CD14-positive monocyte (primary cell): ENCODE results near the gene IL26. TPM values are rescaled to one million over a fixed set of nuclear protein-coding genes. Genes with fewer than 3 reads are reported as not detected.

Experiments
- DNase-seq, 3 donors: peaks; one replicate each; pipeline ENCODE4 v3.0.0-alpha.2; 2011 to 2022
- H2AFZ ChIP-seq: 2 replicates; pipeline ENCODE4 v1.6.0; 2012; ENCODE audit warnings: mild to moderate bottlenecking, low read depth, low read length, inconsistent platforms; ENCODE audit not compliant: insufficient read depth, poor library complexity, severe bottlenecking
- H3K27ac ChIP-seq, 2 donors: 1 replicate in 1 of 2; 2 replicates in 1 of 2; pipeline ENCODE4 v1.5.1; 2012 to 2013; ENCODE audit warnings: low read length in 2 of 2, control low read depth in 1 of 2, inconsistent platforms in 1 of 2, low read depth in 1 of 2, mild to moderate bottlenecking in 1 of 2
- H3K27me3 ChIP-seq, 2 donors: one replicate each; pipeline versions ENCODE4 v1.6.0 to v1.6.1; 2011 to 2013; ENCODE audit warnings: low read length in 2 of 2; ENCODE audit not compliant: control insufficient read depth in 2 of 2, insufficient read depth in 2 of 2
- H3K36me3 ChIP-seq, 2 donors: replicated peaks in 1 of 2; 1 replicate in 1 of 2; 2 replicates in 1 of 2; pipeline versions ENCODE4 v1.5.1 to v1.6.1; 2012 to 2013; ENCODE audit warnings: low read length in 2 of 2, control low read depth in 1 of 2, inconsistent platforms in 1 of 2, mild to moderate bottlenecking in 1 of 2; ENCODE audit not compliant: insufficient read depth in 2 of 2, control insufficient read depth in 1 of 2
- H3K4me1 ChIP-seq, 2 donors: 1 replicate in 1 of 2; 2 replicates in 1 of 2; pipeline versions ENCODE4 v1.5.1 to v1.6.1; 2012 to 2013; ENCODE audit warnings: low read length in 2 of 2, control low read depth in 1 of 2, inconsistent platforms in 1 of 2, mild to moderate bottlenecking in 1 of 2, moderate library complexity in 1 of 2; ENCODE audit not compliant: insufficient read depth in 2 of 2, control insufficient read depth in 1 of 2
- H3K4me2 ChIP-seq: replicated peaks from 2 replicates; pipeline ENCODE3; 2012; ENCODE audit warnings: low read length, moderate library complexity, mild to moderate bottlenecking; ENCODE audit not compliant: poor library complexity, severe bottlenecking; ENCODE audit errors: extremely low read depth
- H3K4me3 ChIP-seq, 3 experiments: fragments of 200-600 bp in 1 of 3; sonication (generic) in 1 of 3; replicated peaks in 1 of 3; 1 replicate in 2 of 3; 2 replicates in 1 of 3; pipeline ENCODE4 v1.5.1; 2011 to 2013; ENCODE audit warnings: low read length in 3 of 3, mild to moderate bottlenecking in 3 of 3, control low read depth in 2 of 3, low read depth in 2 of 3, inconsistent platforms in 1 of 3, moderate library complexity in 1 of 3
- H3K79me2 ChIP-seq: 2 replicates; pipeline ENCODE4 v1.6.0; 2012; ENCODE audit warnings: mild to moderate bottlenecking, control low read depth, inconsistent platforms, low read length, moderate library complexity; ENCODE audit not compliant: insufficient read depth
- H3K9ac ChIP-seq: 2 replicates; pipeline ENCODE4 v1.6.0; 2017; ENCODE audit warnings: low read length, mild to moderate bottlenecking; ENCODE audit not compliant: insufficient read depth, poor library complexity, severe bottlenecking
- H3K9me3 ChIP-seq, 2 donors: replicated peaks in 1 of 2; 1 replicate in 1 of 2; 2 replicates in 1 of 2; pipeline versions ENCODE4 v1.5.1 to v1.6.1; 2012 to 2013; ENCODE audit warnings: low read length in 2 of 2, control low read depth in 1 of 2; ENCODE audit not compliant: control insufficient read depth in 1 of 2, insufficient read depth in 1 of 2
- H4K20me1 ChIP-seq: 2 replicates; pipeline ENCODE4 v1.6.0; 2012; ENCODE audit warnings: mild to moderate bottlenecking, low read length, control low read depth, moderate library complexity; ENCODE audit not compliant: insufficient read depth
- H3K27ac Mint-ChIP-seq, 7 donors: one replicate each; pipeline ENCODE4 v1.8.0; 2020; ENCODE audit warnings: mild to moderate bottlenecking in 7 of 7, mixed read lengths in 7 of 7, moderate library complexity in 6 of 7, inconsistent platforms in 2 of 7
- H3K27me3 Mint-ChIP-seq, 3 donors: one replicate each; pipeline ENCODE4 v1.8.0; 2021 to 2022; ENCODE audit warnings: low read depth in 3 of 3, mild to moderate bottlenecking in 3 of 3, mixed read lengths in 3 of 3, moderate library complexity in 3 of 3, inconsistent platforms in 1 of 3
- H3K36me3 Mint-ChIP-seq, 2 donors: one replicate each; pipeline ENCODE4 v1.8.0; 2020; ENCODE audit warnings: mixed read lengths in 2 of 2, inconsistent platforms in 1 of 2, mild to moderate bottlenecking in 1 of 2
- H3K4me1 Mint-ChIP-seq: one replicate; pipeline ENCODE4 v1.8.0; 2020; ENCODE audit warnings: mild to moderate bottlenecking, mixed read lengths
- H3K4me3 Mint-ChIP-seq, 2 donors: one replicate each; pipeline ENCODE4 v1.8.0; 2020; ENCODE audit warnings: mild to moderate bottlenecking in 2 of 2, mixed read lengths in 2 of 2, moderate library complexity in 1 of 2
- H3K9me3 Mint-ChIP-seq, 7 donors: one replicate each; pipeline ENCODE4 v1.8.0; 2020 to 2022; ENCODE audit warnings: mixed read lengths in 7 of 7, mild to moderate bottlenecking in 6 of 7, moderate library complexity in 6 of 7, inconsistent platforms in 2 of 7
- CTCF ChIP-seq: fragments of 200-600 bp; IDR thresholded peaks from one replicate; pipeline ENCODE4 v1.8.0; 2022; ENCODE audit warnings: antibody characterized with exemption, mild to moderate bottlenecking
- WGBS: methylation state at CpG from one replicate; pipeline ENCODE4 v1.1.5; 2013; ENCODE audit warnings: missing lambda C conversion rate; ENCODE audit not compliant: insufficient coverage; 5-methylcytosine and 5-hydroxymethylcytosine counted together
- intact Hi-C, 2 donors: fragments of 100-400 bp; cut with micrococcal nuclease; formaldehyde crosslinking; loops; one replicate each; pipeline versions ENCODE4 v1.15.0 to v1.15.1; 2023
- polyA plus RNA-seq, 3 donors: library from polyadenylated mRNA; depleted of rRNA in 1 of 3; unstranded in 2 of 3; stranded (reverse) in 1 of 3; fragments of 300-500 nt in 2 of 3; fragments of >200 nt in 1 of 3; fragmentation: Illumina TruSeq in 2 of 3; gene quantifications; 1 replicate in 2 of 3; 2 replicates in 1 of 3; pipeline ENCODE4 v1.2.3, GENCODE V29; 2012 to 2021

IL26 gene
- polyA plus RNA-seq, 3 donors, result not detected

DNA sequence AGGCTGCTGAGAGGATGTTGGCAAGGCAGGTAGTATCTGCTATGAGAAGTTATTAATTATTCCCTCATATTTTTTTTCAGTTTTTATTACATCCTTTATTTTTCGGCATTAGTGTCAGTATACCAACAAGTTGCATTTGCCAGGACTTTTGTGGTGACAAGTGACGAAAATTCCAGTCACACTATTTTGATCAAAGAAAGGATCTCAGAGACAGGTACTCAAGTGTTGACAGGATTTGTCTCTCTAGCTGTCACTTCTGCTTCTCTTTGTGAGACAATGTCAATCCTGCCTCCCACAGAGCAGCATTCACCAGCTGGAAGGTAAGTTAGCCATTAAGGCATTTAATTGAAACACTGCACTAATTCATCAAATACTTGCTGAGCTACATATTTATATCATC is 48.0 kb downstream of the IL26 start:
- Mint-ChIP-seq H3K36me3 (no peaks in the 10 kb centered on the region), H3K27ac (no peak overlapping the region), H3K9me3 (peaks cover 0 to 5% (median 2%) of the 10 kb centered on the region in 7 donors), H3K4me3 (no peak overlapping the region), H3K4me1 (no peaks in the 10 kb centered on the region), H3K27me3 (peaks cover 2 to 5% (median 4%) of the 10 kb centered on the region in 3 donors)
- Histone ChIP-seq H3K4me1 (no peaks in the 10 kb centered on the region), H3K9ac (no peak overlapping the region), H2AFZ (no peak overlapping the region), H4K20me1 (no peaks in the 10 kb centered on the region), H3K27me3 (no peaks in the 10 kb centered on the region), H3K9me3 (no peaks in the 10 kb centered on the region), H3K4me3 (no peak overlapping the region), H3K79me2 (no peaks in the 10 kb centered on the region), H3K4me2 (no peak overlapping the region), H3K27ac (no peak overlapping the region), H3K36me3 (no peaks in the 10 kb centered on the region)
- no peak for DNase-seq
- no peak for TF ChIP-seq CTCF
- WGBS, result 100% methylated on average over 2 of the region's 2 CpGs
- intact Hi-C loops, result no loop called here

DNA sequence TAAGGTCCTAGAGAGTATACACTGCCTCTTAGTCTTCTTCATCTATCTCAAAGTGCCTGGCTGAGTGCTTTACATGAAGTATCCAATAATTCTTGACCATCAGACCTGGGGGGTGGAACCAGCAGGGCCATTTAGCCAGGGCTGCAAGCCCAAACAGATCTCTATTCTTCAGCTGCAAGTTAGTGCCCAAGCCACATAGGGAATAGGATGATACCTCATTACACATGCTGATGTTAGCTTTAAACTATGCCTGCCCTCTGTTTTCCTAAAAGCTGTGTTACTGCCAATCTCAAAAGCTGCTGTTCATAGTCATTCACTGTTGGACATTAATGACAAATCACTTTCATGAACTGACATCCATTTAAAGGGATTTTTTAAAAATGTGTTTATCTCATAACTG is 49.4 kb downstream of the IL26 start:
- H2AFZ ChIP-seq, result no peak overlapping the region
- no peak for TF ChIP-seq CTCF

More for the DNA sequence above, 49.4 kb downstream of the IL26 start:
- H3K4me1 Mint-ChIP-seq, result no peaks in the 10 kb centered on the region
- no peaks in the 10 kb centered on the region for H3K36me3 ChIP-seq
- intact Hi-C loops, result no loop called here
- H3K27me3 Mint-ChIP-seq, result peaks cover 2 to 5% (median 3%) of the 10 kb centered on the region in 3 donors
- H3K9ac ChIP-seq, result no peak overlapping the region
- no peaks in the 10 kb centered on the region for H4K20me1 ChIP-seq
- H3K4me2 ChIP-seq, result no peak overlapping the region
- H3K9me3 Mint-ChIP-seq, result peaks cover 0 to 5% (median 2%) of the 10 kb centered on the region in 7 donors
- no peaks in the 10 kb centered on the region for H3K4me1 ChIP-seq
- no peaks in the 10 kb centered on the region for H3K79me2 ChIP-seq
- no peak overlapping the region for H3K4me3 ChIP-seq
- no peak overlapping the region for H3K27ac ChIP-seq
- H3K27ac Mint-ChIP-seq, result no peak overlapping the region
- H3K4me3 Mint-ChIP-seq, result no peak overlapping the region
- no peaks in the 10 kb centered on the region for H3K9me3 ChIP-seq
- no peaks in the 10 kb centered on the region for H3K36me3 Mint-ChIP-seq
- no peak for DNase-seq
- no peaks in the 10 kb centered on the region for H3K27me3 ChIP-seq
